GM19043 (cell line): ENCODE results near the gene LRIG2.
A peak's percentile ranks its signal among the peaks of the same experiment; 100 is the strongest.
"Not testable (repeated sequence)": the region's sequence is repeated elsewhere in the genome, so short reads cannot be mapped to it uniquely, and the experiment has no call there.

Source experiments
- ATAC-seq: cut with Tn5 transposase; IDR thresholded peaks from one replicate; pipeline ENCODE4 v1.9.1; 2021; ENCODE audit warnings: low read depth; ENCODE audit not compliant: unreplicated experiment

The LRIG2 gene

GRCh38 chr1:113072757-113073478 lies at the start of gene LRIG2:
Gene LRIG2, plus strand, starts transcription at chr1:113073198. Its CDS starts 209 bp downstream, at chr1:113073407.
- ATAC-seq, result peak; percentile 93

- ATAC-seq, result not testable (repeated sequence)
These were observed 49.7 kb upstream of the LRIG2 start for GRCh38 chr1:113023316-113023715.

- ATAC-seq, result no peak
These were observed 46.0 kb upstream of the LRIG2 start for GRCh38 chr1:113027007-113027406.

- ATAC-seq, result no peak
These were observed 45.5 kb upstream of the LRIG2 start for GRCh38 chr1:113027449-113027848.

- ATAC-seq, result no peak
These were observed 43.2 kb upstream of the LRIG2 start for GRCh38 chr1:113029822-113030221.

- ATAC-seq, result no peak
These were observed 41.6 kb upstream of the LRIG2 start for GRCh38 chr1:113031171-113031933.

GRCh38 chr1:113035086-113035485 lies 37.9 kb upstream of the LRIG2 start:
- ATAC-seq, result no peak

GRCh38 chr1:113036639-113037321 lies 36.2 kb upstream of the LRIG2 start:
- no peak for ATAC-seq

- ATAC-seq, result no peak
These were observed 33.0 kb upstream of the LRIG2 start for GRCh38 chr1:113040041-113040440.

GRCh38 chr1:113040718-113041412 lies 32.1 kb upstream of the LRIG2 start:
- ATAC-seq, result no peak

GRCh38 chr1:113041569-113042284 lies 31.3 kb upstream of the LRIG2 start:
- no peak for ATAC-seq

- no peak for ATAC-seq
These were observed 30.5 kb upstream of the LRIG2 start for GRCh38 chr1:113042285-113043143.

GRCh38 chr1:113043144-113043488 lies 29.9 kb upstream of the LRIG2 start:
- not testable (repeated sequence) for ATAC-seq

- ATAC-seq, result no peak
These were observed 26.4 kb upstream of the LRIG2 start for GRCh38 chr1:113046569-113046968.

GRCh38 chr1:113048064-113048463 lies 24.9 kb upstream of the LRIG2 start:
- ATAC-seq, result no peak

GRCh38 chr1:113053344-113054126 lies 19.5 kb upstream of the LRIG2 start:
- ATAC-seq, result no peak

GRCh38 chr1:113055570-113055969 lies 17.4 kb upstream of the LRIG2 start:
- no peak for ATAC-seq

GRCh38 chr1:113057006-113057405 lies 16.0 kb upstream of the LRIG2 start:
- no peak for ATAC-seq
